PC-9 (cell line): Measurements from ENCODE around the gene HDGFL2.

Source experiments
- CTCF ChIP-seq: fragments of 200-600 bp; sonication (generic); conservative IDR thresholded peaks from 2 replicates; pipeline ENCODE4 v1.6.1; 2017; ENCODE audit warnings: mixed run types, antibody characterized with exemption, mild to moderate bottlenecking, moderate library complexity
- EZH2 ChIP-seq: fragments of 200-600 bp; sonication (generic); IDR thresholded peaks from 2 replicates; pipeline ENCODE4 v1.8.0; 2017; ENCODE audit warnings: antibody characterized with exemption, low read depth

DNA sequence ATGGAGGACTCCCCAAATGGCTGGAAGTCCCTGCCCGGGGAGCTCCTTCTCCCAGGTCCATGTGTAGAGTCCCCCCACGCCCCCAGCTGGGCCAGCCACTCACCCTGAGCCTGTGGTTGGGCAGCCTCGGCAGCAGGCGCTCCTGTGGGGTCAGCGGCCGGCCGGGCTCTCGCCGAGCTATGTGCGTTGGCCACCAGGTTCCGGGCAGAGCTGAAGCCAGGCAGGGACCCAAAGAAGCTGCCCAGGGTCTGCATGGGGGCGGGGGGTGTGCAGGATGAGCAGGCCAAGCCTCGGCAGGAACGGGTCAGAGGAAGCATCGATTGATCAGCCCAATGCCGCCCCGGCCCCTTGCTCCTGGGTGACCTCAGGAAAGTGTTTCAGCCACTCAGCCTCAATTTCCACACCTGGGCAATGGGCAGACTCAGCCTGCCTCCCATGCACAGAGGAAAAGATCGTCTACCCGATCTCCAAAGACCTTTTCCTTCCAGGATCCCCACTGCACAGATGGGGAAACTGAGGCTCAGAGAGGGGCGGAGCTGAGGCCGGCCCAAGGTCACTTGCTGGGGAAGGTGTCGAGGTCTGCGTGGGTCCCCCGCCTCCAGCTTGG is 45.5 kb downstream of the HDGFL2 start:
- TF ChIP-seq CTCF (no peak), EZH2 (no peak)
